GM18508 (cell line): ENCODE measurements around the gene HOXA10.

Experiments
- ATAC-seq: cut with Tn5 transposase; IDR thresholded peaks from one replicate; pipeline ENCODE4 v1.9.1; 2021; ENCODE audit warnings: moderate number of reproducible peaks; ENCODE audit not compliant: insufficient read depth, unreplicated experiment

HOXA10 gene

DNA sequence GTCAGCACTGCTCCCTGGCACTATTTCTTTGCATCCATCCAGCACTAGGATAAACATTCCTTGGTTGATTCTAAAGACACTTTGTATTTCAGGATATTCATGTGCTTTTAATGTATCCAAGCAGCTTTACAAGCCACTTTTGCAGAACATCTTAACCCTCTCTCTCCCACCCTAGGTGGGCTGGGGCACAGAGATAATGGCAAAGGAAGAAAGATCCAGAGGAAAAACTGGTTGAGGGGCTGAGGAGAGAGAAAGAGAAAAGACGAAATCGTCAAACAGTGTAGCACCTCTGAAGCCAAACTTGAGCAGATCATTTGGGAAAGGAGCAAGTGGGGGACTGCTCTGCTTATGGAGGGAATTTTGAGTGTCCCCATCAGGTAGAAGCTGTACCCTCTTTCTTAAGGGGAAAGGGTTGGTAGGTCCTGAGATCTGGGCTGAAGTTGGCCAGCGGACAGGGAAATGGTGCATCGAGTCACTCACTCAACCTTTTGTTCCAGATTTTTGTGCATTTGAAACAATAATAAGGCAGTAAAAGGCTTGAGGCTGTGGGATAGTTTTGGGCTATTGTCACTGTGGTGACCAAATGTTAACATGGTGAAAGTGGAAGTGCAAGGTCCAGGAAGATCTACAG is 30.0 kb upstream of the HOXA10 start:
- ATAC-seq: no peak

DNA sequence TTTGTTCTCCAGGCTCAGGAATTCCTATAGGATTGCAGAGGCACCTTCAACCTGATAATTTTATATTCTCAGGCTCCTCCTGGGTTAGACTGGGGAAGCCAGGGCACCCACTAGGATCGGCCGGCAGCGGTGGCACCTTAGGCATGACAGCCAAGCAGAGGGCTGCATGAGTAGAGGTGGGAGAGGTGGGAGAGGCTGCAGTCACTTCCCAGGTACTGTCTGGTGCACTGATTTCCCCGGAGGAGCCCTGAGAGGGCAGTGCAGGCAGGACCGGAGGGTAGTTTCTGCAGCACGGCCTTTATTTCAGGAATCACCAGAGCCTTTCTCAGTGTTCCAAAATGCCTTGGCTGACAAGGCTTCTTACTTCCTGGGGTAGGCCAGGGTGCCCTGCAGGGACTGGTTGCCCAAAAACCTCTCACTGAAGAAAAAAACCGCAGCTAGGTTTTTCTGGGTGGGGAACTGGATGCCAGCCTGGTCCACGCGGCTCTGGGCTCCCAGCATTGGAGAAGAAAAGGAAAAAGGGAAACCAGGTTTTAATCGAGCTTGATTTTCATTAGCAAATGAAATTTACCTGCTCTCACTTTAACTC is 29.3 kb upstream of the HOXA10 start:
- no peak for ATAC-seq

GRCh38 chr7:27202862-27203134 is 28.7 kb upstream of the HOXA10 start:
- ATAC-seq: no peak

- no peak for ATAC-seq
Measured at GRCh38 chr7:27202018-27202861, 28.1 kb upstream of the HOXA10 start.

DNA sequence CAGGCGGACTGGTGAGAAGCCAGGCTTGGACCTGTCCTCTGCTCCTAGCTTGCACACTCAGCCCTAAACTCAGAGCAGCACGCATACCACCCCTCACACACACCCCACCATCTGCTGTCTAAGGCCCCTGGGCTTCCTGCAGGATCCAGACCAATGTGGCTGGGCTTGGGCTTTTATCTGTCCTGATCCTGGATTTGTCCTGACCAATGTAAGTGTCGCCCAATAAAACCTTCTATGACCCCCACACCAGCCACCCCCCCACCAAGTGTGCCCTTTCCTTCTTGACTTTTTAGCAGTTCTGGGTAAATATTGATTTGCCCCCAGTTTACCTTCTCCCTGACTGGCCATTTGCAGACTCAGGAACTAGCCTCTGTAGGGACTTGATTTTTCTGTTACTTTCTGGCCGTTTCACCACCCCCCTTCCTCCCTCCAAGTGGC is 27.5 kb upstream of the HOXA10 start:
- ATAC-seq: no peak

DNA sequence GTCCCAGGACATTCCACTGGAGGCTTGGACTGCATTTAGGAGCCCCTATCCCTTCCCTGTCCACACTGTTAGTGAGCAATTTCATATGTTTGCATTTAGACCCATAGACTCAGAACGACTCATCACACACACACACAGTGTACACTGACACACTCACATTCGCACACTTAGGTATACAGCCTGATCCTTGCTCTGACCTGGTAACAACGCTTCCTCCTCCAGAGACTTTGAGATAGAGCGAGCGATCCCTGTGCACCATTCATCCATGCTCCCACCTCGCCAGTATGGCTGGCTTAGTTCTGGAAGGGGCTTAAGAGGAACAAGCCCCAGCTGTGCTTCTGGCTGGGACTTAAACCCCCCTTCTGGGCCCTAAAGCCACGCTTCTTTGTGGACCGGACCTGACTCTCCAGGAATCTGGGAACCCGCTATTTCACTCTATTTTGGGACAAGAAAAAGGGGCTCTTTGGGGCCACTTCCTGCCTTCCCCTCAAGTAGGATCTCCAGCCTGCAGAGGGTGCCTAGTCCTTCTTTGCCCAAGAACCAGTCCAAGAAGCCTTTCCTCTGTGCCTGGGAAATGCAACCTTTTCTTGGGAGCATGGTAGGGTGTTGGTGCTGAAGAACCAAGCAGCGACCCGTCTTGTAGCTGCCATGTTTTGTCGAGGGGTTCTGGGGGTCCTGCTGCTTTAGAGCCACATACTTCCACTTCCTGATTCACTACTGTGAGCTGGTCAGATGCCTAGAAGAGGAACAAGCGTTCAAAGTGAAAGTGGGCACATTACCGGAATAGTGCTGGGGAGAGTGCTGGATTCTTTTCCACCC is 26.9 kb upstream of the HOXA10 start:
- no peak for ATAC-seq

DNA sequence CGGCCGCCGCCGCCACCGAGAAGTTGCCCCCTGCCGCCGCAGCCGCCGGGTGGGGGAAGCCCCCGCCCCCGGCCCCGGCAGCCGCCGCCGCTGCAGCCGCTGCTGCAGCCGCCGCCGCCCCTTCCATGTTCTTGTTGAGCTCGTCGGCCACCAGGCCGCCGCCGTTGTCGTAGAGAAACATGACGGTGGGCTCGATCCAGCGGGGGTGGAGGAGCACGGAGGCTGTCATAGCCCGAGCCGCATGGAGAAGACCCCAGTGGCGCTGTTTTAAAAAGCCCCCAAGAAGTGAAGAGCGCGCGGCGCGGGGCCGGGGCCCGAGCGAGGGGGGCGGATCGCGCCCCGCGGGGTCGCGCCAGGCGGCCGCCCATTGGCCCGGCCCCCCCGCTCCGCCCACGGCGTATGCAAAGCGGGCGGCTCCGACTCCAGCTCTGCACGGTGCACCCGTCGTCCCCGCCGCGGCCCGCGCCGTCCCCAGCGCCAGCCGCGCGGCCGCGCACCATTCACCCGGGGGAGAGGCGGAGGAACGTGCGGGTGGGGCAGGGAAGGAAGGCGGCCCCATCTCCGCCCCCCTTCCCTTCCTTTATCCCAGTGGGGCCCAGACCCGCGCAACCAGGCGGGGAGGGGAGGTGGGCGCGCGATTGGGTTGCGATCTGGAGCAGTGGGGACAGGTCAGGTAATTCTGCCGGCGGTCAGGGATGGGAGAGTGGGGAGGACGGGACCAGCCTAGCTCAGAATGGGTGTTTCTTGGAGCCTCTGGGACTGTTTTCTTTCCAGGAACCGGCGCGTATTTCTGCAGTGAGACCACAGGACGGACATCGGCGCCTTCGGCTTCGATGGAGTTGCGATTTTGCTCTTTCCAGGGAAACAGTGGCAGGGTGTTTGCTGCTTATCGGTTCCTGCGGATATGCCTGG is 26.0 kb upstream of the HOXA10 start, which contains the start of gene HOXA13:
Gene HOXA13, minus strand, starts transcription at position 243 of the 912 bp plus-strand sequence. Its CDS starts 14 bp downstream, at position 229.
- no peak for ATAC-seq

DNA sequence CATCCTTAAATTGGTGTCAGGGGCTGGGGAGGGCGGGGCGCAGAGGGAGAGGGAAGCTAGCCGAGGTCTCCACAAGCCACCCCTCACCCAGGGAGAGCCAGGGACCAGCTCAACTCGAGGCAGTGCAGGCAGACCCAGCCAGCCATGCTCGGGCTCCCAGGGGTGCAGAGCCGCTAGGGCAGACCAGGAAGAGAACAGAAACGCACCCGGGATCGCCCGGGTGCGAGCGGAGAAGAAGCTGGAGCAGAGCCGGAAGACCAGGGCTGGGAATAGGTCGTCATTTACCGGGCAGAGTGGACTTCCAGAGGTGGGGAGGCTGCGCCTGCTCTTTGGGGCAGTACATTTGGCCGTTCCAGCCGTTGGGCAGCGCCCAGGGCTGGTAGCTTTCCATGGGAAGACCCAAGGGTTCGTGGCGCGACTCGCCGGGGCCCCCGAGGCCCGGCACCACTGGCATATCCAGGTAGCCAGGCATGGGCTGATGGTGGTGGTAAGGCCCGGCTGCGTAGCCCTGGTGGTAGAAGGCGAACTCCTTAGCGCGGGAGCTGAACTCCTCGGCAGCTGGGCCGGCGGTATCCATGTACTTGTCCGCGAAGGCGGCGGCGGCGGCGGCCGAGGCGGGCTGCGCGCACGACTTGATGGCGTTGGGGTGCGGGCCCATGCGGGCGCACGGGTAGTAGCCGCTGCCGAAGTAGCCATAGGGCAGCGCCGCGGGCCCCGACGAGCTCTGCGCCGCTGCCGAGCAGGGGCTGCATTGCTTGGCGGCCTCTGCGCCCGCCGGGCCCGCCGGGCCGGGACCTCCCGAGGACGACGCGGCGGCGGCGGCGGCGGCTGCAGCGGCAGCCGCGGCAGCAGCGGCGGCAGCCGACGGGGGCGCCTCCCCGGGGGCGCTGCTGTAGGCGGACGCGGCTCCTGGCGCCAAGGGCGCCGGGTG is 25.0 kb upstream of the HOXA10 start:
- ATAC-seq: no peak

DNA sequence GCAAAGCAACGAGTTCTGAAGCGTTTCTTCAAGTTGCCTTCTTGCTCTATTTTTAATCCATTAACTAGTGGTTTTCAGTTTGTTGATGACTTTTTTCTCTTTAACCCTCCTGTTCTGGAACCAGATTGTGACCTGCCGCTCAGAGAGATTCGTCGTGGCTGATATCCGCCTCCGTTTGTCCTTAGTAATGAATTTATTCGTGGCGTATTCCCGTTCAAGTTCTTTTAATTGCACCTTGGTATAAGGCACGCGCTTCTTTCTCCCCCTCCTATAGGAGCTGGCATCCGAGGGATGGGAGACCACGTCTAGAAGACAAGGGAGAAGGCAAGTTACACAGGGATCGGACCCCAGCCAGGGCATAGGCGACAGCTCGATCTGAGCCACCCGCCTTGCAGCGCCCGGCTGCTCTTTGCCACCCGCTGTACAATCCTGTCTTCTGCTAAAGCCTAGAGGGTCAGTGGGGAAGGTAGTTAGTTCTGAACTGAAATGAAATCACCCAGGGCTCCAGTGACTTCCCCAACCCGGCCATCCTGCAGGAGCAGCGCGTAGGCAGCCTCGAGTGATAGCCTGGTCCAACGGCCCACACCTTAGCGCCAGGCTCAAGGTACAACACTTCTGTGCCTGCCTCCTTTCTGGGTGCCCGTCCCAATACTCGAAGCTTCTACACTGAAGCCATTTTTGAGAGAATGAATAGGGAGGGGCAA is 24.2 kb upstream of the HOXA10 start:
- no peak for ATAC-seq

DNA sequence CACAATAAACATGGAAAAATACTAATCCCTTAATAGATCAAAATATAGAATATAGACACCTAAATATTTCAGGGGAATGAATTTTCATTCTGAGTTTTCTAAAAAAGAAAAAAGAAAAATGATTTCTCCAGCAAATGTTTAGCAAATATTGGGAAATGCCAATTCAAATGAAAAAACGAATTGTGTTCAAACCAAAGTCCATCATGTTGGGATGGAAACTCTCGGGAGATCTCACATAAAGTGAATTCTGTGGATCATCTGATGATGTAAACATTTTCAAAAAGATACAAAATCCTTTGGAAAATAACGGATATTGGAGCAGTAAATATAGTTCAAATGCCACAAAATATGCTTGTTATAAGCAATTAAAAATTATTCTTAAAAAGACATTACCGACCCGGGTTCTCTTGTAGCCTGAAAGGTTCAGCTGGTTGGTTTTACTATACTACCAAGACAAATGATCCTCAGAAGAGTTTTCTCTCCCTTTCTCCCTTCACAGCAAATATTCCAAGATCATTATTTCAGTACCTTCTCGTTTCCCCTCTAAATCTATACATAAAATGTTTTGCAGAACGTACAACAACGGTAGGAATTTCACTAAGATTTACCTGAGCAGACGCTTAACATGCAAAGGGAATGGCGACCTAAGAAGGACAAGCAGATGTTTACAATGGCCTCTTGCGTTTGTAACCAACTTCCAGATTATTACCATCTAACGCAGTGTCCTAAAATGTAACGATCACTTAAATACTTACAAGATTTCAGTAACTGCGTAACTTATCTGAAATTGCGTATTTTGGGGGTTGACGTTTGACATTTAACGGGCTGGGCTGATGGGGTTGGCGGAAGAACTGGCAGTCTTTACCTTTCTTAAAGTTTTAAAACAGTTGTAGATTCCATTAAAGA is 23.3 kb upstream of the HOXA10 start:
- ATAC-seq: no peak

GRCh38 chr7:27196287-27196767 is 22.2 kb upstream of the HOXA10 start:
- no peak for ATAC-seq

DNA sequence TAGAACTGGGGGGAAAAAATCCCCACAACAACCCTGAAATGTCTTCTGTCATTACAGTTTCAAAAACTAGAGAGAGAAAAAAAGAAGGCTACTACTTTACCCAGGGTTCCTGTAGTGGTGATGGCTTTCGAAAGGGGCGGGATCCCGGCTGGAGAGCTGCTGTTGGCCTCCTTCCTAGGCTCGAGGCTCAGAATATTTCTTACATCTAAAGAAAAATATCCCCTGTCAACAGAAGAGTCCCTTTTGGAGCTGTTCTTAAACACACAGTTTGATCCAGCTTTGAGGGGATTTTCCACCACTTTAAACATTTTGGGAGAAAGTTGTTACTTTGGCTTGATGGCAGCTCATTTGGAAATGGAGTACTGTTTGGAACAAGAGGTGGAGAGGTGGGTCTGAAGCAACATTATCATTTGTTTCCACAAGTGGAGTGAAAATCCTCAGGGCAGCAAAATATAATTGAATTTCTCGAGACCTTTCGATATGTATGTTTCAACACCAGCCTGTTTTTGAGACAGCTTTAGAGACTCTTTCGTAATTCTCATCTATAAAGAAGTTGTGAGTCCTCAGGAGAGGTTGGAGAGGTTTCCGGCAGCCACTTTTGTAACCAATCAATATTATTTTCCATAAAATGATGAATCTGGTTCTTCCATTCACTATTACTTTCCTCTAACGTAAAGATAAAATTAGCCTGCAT is 20.7 kb upstream of the HOXA10 start:
- no peak for ATAC-seq

DNA sequence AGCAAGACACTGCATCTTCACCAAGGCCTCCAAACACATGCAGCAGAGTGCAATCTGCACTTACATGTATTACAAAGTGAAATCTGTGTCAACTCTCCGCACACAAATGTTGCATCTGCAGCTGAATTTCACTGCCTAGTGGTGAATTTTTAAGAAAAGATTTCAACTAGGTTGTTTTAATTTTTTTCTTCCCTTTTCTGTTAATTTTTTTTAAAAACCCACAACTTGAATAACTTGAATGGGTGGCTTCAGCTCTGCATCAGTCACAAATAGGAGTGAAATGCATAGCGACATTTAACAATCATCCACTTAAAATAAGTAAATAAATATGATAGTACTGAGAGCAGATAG is 19.9 kb upstream of the HOXA10 start:
- ATAC-seq: no peak

- no peak for ATAC-seq
Measured at GRCh38 chr7:27193335-27194001, 19.3 kb upstream of the HOXA10 start.

DNA sequence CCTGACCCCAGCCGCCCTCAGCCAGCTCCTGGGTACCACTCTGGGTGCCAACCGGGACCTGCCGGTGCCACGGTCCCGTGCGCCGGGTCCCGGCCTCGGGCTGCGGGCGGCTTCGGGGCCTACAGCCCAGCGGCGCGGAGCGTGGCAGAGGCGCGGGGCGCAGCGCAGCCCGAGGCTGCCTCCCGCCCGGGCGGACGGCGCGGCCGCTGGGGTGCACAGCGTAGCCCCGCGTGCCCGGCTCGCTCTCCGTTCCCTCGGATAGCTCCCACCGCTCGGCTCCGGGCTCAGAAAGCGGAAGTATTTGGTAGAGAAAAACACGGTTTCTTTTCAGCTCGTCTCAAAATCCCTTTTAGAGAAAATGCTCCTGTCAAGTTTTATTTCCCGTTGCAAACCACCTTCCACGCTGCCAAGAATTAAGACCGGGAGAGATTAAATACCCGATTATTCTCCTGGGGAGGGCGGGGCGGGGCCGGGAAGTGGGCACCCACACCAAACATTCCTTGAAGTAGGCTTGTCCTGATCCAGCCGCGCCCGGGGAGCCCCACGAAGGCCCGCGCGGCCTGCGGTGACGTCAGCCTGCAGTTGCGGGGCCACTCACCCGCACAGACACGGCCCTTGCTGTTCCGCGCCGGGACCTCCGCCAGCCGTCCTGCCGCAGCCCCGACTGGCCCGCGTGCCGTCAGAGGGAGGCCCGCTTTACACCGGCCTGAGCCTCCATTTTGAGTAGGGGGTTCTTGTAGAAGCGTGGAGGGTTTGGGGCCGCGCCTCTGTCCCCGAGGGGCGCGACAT is 18.6 kb upstream of the HOXA10 start:
- ATAC-seq: no peak
